ENCODE measurements around the gene PRM1.

- TF ChIP-seq, protein P1, sequence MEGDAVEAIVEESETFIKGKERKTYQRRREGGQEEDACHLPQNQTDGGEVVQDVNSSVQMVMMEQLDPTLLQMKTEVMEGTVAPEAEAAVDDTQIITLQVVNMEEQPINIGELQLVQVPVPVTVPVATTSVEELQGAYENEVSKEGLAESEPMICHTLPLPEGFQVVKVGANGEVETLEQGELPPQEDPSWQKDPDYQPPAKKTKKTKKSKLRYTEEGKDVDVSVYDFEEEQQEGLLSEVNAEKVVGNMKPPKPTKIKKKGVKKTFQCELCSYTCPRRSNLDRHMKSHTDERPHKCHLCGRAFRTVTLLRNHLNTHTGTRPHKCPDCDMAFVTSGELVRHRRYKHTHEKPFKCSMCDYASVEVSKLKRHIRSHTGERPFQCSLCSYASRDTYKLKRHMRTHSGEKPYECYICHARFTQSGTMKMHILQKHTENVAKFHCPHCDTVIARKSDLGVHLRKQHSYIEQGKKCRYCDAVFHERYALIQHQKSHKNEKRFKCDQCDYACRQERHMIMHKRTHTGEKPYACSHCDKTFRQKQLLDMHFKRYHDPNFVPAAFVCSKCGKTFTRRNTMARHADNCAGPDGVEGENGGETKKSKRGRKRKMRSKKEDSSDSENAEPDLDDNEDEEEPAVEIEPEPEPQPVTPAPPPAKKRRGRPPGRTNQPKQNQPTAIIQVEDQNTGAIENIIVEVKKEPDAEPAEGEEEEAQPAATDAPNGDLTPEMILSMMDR (IDR thresholded peaks at IDR 0.05; ENCODE audit: control extremely low read depth in 1 of 3, insufficient read depth in 1 of 3, low read depth in 1 of 3, low read length in 3 of 3): no peak
- TF ChIP-seq GABPA (IDR thresholded peaks at IDR 0.05; ENCODE audit: borderline replicate concordance, insufficient read depth, low read length): no peak
- TF ChIP-seq, protein P2, sequence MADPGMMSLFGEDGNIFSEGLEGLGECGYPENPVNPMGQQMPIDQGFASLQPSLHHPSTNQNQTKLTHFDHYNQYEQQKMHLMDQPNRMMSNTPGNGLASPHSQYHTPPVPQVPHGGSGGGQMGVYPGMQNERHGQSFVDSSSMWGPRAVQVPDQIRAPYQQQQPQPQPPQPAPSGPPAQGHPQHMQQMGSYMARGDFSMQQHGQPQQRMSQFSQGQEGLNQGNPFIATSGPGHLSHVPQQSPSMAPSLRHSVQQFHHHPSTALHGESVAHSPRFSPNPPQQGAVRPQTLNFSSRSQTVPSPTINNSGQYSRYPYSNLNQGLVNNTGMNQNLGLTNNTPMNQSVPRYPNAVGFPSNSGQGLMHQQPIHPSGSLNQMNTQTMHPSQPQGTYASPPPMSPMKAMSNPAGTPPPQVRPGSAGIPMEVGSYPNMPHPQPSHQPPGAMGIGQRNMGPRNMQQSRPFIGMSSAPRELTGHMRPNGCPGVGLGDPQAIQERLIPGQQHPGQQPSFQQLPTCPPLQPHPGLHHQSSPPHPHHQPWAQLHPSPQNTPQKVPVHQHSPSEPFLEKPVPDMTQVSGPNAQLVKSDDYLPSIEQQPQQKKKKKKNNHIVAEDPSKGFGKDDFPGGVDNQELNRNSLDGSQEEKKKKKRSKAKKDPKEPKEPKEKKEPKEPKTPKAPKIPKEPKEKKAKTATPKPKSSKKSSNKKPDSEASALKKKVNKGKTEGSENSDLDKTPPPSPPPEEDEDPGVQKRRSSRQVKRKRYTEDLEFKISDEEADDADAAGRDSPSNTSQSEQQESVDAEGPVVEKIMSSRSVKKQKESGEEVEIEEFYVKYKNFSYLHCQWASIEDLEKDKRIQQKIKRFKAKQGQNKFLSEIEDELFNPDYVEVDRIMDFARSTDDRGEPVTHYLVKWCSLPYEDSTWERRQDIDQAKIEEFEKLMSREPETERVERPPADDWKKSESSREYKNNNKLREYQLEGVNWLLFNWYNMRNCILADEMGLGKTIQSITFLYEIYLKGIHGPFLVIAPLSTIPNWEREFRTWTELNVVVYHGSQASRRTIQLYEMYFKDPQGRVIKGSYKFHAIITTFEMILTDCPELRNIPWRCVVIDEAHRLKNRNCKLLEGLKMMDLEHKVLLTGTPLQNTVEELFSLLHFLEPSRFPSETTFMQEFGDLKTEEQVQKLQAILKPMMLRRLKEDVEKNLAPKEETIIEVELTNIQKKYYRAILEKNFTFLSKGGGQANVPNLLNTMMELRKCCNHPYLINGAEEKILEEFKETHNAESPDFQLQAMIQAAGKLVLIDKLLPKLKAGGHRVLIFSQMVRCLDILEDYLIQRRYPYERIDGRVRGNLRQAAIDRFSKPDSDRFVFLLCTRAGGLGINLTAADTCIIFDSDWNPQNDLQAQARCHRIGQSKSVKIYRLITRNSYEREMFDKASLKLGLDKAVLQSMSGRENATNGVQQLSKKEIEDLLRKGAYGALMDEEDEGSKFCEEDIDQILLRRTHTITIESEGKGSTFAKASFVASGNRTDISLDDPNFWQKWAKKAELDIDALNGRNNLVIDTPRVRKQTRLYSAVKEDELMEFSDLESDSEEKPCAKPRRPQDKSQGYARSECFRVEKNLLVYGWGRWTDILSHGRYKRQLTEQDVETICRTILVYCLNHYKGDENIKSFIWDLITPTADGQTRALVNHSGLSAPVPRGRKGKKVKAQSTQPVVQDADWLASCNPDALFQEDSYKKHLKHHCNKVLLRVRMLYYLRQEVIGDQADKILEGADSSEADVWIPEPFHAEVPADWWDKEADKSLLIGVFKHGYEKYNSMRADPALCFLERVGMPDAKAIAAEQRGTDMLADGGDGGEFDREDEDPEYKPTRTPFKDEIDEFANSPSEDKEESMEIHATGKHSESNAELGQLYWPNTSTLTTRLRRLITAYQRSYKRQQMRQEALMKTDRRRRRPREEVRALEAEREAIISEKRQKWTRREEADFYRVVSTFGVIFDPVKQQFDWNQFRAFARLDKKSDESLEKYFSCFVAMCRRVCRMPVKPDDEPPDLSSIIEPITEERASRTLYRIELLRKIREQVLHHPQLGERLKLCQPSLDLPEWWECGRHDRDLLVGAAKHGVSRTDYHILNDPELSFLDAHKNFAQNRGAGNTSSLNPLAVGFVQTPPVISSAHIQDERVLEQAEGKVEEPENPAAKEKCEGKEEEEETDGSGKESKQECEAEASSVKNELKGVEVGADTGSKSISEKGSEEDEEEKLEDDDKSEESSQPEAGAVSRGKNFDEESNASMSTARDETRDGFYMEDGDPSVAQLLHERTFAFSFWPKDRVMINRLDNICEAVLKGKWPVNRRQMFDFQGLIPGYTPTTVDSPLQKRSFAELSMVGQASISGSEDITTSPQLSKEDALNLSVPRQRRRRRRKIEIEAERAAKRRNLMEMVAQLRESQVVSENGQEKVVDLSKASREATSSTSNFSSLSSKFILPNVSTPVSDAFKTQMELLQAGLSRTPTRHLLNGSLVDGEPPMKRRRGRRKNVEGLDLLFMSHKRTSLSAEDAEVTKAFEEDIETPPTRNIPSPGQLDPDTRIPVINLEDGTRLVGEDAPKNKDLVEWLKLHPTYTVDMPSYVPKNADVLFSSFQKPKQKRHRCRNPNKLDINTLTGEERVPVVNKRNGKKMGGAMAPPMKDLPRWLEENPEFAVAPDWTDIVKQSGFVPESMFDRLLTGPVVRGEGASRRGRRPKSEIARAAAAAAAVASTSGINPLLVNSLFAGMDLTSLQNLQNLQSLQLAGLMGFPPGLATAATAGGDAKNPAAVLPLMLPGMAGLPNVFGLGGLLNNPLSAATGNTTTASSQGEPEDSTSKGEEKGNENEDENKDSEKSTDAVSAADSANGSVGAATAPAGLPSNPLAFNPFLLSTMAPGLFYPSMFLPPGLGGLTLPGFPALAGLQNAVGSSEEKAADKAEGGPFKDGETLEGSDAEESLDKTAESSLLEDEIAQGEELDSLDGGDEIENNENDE (IDR thresholded peaks at IDR 0.05; ENCODE audit: insufficient replicate concordance, low read length): no peak
- no peak for TF ChIP-seq EP300 (IDR thresholded peaks at IDR 0.05; ENCODE audit: borderline replicate concordance in 1 of 2, low read depth in 2 of 2, low read length in 2 of 2)
- TF ChIP-seq SP1 (IDR thresholded peaks at IDR 0.05; ENCODE audit: low read depth, low read length): no peak
- no peak for TF ChIP-seq SIN3A (conservative IDR thresholded peaks at IDR 0.05 in 1 of 2, IDR thresholded peaks at IDR 0.05 in 1 of 2; ENCODE audit: low read depth in 1 of 2, low read length in 2 of 2)
- TF ChIP-seq TAF1 (IDR thresholded peaks at IDR 0.05; ENCODE audit: low read depth, low read length): no peak
- no peak for TF ChIP-seq POLR2AphosphoS5 (IDR thresholded peaks at IDR 0.05; ENCODE audit: low read depth, low read length)
These were observed 35.9 kb downstream of the PRM1 start for GRCh38 chr16:11245222-11245737.

All from H1 (cell line).